HG03196 (cell line): Measurements from ENCODE around the gene FAH.
A peak's percentile ranks its signal among the peaks of the same experiment; 100 is the strongest.
"Not testable (repeated sequence)": the region's sequence is repeated elsewhere in the genome, so short reads cannot be mapped to it uniquely, and the experiment has no call there.

Experiments used
- ATAC-seq: cut with Tn5 transposase; IDR thresholded peaks from one replicate; pipeline ENCODE4 v1.9.1; 2021; ENCODE audit not compliant: unreplicated experiment

The FAH gene

DNA sequence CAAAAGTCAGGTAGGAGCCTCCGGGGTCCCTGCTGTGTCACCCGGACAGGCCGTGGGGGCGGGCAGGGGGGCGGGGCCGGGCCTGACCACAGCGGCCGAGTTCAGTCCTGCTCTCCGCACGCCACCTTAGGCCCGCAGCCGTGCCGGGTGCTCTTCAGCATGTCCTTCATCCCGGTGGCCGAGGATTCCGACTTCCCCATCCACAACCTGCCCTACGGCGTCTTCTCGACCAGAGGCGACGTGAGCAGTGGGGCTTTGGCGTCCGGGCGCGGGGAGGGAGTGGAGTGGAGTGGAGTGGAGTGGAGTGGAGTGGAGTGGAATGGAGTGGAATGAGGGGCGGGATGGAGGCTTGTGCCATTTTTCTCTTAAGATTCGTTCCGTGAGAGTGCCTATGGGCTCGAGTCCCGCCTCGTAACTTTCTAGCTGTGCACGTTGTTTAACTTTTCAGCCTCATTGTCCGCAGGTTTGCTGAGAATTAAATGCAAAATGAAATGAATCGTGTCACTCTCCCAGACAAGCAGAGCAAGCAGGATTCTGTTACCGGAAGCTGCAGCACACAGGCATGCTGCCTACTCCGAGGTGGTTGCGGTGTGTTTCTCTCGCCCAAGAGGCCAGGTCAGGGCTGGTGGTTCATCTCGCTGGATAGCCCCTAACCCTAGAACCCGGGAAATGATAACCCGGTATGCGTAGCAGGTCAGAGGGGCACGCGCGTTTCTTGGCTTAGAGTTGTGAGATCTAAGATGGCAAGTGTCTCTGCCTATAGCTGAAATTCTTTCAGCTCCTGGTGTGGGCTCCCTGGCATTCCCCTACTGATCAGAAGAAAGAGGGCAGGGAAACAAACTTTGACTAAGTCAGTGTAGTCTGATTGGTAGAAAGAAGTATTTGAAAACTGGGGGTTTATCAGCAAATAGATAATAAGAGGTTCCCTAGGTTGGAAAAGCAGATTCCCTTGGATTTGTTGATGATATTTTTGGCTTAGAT, at the start of gene FAH:
Gene FAH (plus strand): TSS at position 104 of the 981 bp plus-strand sequence. CDS start 56 bp downstream, at position 160.
- ATAC-seq, result peak; percentile 52

DNA sequence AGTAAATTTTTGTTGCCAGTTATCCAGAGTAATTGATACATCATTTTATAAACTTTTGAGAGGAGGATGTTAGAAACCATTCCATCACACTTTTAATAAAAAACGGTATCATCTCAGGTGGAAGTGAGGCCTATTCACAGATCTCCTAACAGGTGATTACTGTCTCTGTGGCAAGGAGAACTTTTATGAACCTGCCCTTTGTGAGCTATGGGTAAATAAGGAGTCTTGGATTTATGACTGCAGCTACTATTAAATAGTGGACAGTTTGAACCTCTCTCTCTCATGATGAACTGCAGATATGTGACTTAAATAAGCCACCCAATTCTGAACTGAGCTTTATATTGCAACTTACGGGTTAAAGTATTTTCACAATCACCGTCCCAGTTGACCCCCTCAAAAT, 47.6 kb upstream of the FAH start:
- no peak for ATAC-seq

DNA sequence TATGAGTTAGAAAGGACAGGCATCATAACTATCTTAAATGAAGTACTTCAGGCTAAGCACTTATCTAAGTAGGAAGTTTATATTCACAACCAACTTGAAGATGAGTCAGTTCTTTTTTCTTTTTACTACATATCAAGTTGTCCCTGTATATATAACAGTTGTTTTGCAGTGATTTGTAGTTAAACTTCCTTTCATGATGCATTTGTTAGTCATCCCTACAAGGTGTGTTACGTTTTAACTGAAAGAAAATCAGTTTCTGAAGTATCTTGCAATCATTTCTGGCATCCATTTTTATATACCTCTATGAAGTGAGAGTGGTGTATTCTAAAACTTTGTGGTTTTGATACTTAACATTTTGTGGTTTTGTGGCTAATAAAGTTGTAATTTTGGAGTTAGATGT, 47.2 kb upstream of the FAH start:
- no peak for ATAC-seq

DNA sequence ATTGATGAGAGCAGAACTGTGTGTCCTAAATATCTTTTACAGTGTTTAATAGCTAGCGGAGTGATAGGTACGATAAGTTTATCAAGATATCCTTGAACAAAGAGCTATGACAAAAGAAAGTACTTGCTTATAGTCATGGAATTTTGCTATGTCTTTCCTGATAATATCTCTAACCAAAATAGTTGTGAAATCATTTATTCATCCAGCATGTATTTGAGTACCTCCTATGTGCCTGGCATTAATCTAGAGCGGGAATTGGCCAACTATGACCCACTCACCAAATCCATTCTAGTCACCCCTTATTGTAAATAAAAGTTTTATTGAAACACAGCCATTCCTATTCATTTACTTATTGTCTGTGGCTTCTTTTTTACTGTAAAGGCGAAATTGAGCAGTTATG, 46.7 kb upstream of the FAH start:
- ATAC-seq, result no peak

DNA sequence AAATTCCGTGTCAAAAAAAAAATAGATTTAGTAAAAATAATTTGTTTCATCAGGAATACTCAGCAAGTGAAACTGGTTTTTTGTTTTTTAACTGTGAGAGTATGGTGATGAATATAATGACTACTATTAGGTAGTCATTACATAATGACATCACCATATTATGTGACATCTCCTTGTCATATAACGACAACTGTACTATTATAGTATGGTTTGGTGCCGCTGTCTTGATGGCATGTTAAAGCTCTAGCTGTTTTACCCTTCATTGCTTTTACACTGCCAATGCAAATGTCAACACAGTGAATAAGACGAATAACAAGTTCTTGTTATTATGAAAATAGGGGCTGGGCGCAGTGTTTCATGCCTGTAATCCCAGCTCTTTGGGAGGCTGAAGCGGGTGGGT, 45.6 kb upstream of the FAH start:
- no peak for ATAC-seq

DNA sequence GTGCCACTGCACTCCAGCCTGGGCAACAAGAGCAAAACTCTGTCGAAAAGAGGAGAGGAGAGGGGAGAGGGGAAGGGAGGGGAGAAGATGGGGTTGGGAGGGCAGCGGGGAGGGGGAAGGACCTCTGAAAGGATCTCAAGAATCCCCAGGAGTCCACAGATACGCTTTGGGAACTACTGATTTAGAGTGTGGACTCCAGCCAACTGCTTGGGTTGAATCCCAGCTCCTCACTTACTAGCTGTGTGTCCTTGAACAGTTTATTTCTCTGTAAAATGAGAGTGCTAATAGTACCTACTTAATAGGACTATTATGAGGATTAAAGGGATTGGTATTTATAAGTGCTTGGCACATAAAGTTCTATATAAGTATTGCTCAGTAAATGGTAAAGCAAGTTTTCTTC, 45.0 kb upstream of the FAH start:
- ATAC-seq, result no peak

DNA sequence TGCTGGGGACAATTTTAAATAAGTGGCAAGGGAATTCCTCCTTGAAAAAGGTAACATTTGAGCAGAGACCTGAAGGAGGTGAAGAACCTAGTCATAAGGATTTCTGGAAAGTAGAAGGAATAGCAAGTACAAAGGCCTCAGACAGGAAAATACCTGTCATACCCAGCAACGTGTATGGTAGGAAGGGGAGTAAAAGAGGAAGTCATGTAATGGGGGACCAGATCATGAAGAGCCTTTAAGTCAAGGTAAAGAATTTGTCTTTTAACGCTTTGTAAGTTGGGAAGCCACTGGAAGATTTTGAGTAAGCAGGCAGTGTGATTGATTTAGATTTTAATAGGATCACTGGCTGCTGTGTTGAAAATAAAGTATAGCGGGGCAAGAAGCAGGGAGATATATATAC, 43.4 kb upstream of the FAH start:
- no peak for ATAC-seq

DNA sequence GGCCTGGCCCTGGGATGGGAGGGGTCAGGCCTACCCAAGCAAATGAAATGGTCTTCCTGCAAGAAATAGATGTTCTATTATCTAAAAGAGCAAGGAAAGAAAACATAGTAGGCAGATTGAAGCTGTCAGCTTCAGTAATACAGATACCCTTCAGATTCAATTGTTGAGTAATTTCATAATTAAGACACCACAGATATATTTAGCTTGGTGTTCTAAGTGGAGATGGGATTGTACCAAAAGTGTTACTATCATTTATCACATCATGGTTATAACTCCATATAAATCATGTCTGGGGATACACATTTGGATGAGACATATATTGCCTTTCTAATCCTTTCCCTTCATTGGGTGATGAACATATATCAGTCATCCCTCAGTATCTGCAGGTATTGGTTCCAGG, 41.9 kb upstream of the FAH start:
- ATAC-seq, result no peak

DNA sequence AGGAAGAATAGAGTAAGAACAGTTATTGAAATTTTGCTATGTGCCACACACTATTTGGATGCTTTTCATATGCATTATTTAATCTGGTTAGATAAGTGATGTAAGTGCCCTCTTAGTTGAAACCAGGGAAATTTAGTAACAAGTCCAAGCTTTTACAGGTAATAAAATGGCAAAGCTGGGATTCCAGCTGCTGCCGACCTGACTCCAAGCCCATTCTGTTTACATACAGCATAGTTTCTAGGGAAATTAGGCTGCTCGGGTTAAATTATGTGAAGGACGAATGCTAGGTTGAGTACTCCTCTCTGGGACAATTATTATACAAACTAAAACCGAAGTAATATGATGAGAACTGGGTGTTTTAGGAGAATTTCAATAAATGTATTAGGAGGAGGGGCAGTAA, 38.7 kb upstream of the FAH start:
- ATAC-seq, result no peak

DNA sequence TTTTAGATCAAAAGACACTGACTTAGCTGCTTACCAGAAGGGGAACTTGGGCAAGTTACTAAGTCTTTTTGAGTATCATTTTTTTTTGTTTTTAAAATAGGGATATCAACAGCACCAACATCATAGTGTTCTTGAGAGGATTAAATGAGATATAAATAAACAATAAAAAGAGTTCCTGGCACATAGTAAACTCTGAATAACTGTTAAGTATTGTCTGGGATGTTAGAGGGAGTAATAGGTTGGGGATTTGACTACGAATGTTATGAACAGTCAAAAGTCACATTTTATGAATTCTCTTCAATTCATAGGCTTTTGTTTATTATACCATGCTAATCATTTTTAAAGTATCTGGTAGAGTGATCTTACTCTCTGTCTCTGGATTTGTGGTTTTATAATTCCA, 37.8 kb upstream of the FAH start:
- ATAC-seq, result no peak

DNA sequence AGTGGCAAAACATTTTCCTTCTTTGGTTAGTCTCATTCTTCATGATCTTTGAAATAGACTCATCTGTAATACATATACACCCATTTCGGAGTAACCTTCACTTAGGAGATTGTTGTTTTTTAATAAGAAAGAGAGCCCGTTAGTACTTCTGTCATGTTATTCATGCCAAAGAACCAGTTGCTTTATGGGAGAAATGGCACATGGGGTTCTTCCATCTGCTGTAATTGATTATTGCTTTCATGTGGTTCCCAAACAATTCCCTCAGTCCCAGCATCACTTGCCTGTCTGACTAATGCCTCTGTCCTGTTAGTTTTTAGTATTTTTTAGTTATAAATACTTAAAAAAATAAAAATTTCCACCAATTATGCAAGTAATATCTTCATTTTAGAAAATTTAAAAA, 33.8 kb upstream of the FAH start:
- no peak for ATAC-seq

DNA sequence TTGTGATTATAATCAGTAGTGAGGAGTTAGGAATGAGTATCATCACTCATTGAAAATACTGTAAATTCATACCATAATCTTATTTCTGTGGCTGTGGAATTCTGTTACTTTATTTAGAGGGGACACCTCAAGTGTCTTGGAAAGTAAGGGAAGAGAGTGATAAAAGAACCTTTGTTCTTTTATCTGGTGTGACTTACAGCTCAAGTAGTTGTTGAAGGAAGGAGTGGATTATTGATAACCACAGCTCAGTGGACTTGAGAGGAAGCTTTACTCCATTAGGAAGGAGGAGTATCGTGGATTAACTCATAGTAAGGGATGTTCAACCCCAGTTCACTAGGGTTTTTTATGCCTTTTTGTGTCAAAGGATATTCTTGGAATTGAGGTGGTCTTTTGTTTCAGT, 32.2 kb upstream of the FAH start:
- ATAC-seq, result no peak

DNA sequence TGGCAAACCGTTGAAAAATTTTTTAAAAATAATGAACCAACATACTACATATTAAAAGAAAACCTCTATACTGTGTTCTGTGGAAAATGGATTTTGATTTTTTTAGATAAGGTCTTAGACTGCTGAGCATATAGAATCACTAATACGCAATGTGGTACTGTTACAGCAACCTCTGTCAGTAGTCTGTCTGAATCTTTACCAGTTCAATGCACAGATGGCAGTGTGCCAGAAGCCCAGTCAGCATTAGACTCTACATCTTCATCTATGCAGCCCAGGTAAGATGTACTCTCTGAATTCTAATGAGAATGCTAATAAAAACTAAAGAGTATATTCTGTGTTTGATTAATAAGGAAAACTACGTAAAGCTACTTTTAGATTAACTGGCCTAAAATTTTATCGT, 31.3 kb upstream of the FAH start:
- no peak for ATAC-seq

DNA sequence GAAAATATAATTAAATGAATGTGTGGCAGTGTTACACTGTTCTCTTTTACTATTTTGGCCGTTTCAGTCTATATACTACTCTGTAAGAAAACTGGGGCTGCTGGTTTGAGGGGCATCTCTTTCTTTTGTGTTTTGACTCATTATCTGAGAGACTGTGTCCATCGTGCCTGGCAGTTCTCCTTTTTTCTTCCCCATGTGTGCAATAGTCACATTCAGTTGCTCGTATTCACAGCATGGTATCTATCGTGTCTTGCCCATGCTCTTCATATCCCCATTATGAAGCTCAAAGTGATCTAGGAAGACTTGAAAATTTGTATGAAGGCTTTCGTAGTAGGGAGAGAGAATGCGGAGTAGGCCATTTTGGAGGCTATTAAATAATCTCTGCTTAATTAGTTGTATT, 29.8 kb upstream of the FAH start:
- ATAC-seq, result no peak

DNA sequence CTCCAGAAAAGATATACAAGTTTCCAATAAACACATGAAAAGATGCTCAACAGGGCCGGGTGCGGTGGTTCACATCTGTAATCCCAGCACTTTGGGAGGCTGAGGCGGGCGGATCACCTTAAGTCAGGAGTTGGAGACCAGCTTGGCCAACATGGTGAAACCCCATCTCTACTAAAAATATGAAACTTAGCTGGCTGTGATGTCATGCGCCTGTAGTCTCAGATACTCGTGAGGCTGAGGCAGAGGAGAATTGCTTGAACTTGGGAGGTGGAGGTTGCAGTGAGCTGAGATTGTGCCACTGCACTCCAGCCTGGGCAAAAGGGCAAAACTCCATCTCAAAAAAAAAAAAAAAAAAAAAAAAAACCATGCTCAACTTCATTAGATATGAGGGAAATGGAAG, 25.5 kb upstream of the FAH start:
- not testable (repeated sequence) for ATAC-seq

DNA sequence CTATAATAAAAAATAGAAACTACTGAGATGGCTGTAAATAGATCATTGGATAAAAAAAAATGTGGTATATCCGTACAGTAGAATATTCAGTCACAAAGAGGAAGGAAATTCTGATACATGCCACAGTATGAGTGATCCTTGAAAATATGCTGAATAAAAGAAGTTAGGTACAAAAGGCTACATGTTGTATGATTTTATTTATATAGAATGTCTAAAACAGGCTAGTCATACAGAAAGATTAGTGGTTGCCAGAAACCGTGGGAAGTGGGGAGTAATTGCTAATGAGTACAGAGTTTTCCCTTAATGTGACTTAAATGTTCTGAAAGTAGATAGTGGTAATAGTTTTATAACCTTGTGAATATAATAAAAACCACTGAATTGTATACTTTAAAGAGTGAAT, 24.9 kb upstream of the FAH start:
- ATAC-seq, result no peak

DNA sequence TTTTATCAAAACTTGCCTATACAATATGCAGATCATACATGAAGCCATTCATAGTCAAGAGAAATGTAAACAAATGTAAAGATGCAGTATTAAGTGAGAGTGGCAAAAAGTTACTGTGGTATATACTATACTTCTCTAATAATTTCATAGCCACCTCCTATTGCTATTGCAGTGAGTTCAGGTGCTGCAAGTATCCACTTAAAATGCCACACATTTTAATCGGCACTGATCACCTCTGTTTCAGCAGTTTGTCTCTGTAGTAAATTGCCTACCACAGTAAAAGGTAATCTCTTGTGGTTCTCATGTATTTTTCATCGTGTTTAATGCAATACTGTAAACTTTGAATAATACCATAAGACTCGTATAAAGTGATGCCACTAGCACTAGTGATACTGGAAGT, 20.4 kb upstream of the FAH start:
- ATAC-seq, result no peak

DNA sequence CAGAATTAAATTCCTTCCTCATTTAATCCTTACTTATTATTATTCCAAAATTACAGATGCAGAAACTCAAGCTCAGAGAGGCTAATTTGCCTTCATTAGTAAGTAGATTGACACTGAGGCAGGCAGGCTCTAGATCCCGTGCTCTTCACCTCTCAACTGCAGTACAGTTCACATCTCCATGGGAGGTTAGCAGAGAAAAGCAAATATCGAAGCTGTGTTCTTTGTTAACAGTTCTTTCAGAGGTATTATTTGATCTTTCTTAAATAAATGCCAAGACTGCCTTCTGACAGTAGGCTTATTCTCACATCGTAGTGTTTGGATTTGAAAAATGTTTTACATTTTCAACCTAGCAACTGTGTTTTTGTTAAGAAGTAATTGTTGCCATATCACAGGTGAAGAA, 15.9 kb upstream of the FAH start:
- no peak for ATAC-seq

DNA sequence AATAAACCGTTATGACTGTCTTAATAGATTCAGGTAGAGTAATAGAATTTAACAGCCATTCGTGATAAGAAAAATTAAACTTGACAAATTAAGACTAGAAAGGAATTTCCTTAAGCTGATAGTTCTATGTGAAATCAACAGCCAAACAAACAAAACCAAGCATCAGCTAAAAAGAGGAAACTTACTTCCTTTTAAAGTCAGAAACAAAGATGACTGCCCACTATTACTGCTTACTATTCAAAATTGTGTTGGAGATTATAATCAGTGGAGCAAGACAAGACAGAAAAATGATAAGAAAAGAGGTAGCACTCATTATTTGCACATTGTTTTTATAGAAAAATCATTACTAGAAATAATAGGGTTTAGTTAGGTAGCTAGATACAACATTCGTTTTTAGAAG, 13.8 kb upstream of the FAH start:
- ATAC-seq, result no peak

DNA sequence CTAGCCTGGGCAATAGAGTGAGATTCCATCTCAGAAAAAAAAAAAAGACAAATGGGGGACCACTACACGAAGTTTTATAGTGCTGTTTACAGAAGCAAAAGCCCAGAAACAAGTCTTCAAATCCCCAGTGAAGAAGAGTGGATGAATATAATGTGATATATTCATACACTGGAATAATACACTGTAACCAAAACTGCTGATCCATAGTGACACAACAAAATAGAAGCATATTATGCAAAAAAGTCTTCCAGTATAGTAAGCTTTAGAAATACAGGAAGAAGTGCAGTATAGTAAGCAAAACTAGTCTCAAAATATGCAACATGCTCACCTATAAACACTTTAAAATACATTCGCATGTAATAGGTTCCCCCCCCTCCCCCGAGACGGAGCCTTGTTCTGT, 11.9 kb upstream of the FAH start:
- ATAC-seq, result no peak

DNA sequence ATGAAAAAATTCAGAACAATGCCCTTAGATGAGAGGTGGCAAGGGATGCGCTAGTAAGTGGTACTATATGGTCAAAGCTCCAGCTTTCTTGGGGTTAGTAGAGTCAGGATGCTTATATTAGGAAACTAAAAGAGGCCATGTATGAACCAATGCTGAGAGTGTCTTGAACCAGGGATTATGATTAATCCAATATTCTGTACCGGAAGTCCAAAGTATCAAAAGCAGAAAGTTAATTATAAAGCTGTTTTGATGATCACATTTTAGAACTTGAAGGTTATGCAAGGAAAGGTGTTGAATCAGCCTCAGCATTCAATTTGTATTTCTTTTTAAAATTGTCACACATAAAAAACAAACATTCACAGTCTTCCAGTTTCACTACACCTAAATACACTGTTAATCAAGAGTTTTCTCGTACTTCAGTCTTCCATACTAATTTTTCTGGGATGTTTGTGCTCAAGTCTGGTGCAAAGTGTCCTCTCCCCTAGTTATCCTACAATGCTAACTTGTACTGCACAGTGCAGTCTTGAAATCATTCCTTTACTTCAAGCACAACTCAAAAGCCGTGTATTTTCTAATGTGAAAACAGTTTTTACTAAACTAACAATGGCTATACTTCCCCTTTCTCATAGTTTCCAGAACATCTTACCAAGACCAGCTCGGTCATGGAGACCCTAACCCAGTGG, 10.7 kb upstream of the FAH start:
- no peak for ATAC-seq

DNA sequence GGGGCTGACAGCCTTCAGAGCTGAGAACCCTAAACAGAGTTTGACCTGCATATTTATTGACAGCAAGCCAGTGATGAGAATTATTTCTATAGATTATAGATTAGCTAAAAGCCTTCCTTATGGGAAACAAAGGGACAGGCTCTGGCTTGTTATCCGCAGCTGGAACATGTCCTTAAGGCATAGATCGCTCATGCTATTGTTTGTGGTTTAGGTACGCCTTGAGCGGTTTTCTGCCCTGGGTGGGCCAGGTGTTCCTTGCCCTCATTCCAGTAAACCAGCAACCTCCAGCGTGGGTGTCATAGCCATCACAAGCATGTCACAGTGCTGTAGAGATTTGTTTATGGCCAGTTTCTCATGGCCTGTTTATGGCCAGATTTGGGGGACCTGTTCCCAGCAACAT, 10.2 kb upstream of the FAH start:
- ATAC-seq, result no peak
